Stimulated activated CD4-positive, alpha-beta T cell treated with anti-CD3 and anti-CD28 coated beads, Interleukin-12 subunit alpha, Interleukin-12 subunit beta, amount 100 ng/mL, for 24 hours (primary cell): ENCODE data around the gene MUC12.
"Not testable (repeated sequence)": the region's sequence is repeated elsewhere in the genome, so short reads cannot be mapped to it uniquely, and the experiment has no call there.

Source experiments
- DNase-seq, 2 experiments: peaks; one replicate each; pipeline ENCODE4 v3.0.0-alpha.2; 2020; ENCODE audit warnings: low read depth in 2 of 2

MUC12 gene

DNA sequence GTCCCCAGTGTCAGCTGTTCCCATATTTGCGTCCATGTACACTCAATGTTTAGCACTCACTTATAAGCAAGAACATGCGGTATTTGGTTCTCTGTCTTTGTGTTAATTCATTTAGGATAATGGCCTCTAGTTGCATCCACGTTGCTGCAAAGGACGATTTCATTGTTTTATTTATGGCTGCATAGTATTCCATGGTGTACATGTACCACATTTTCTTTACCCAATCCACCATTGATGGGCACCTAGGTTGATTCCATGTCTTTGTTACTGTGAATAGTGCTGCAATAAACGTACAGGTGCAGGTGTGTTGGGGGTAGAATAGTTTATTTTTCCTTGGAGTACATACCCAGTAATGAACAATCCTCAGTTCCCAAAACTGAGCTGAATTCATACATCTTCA is 91.6 kb downstream of the MUC12 start:
- DNase-seq, result no peak

GRCh38 chr7:101064176-101064550 is 94.8 kb downstream of the MUC12 start:
- not testable (repeated sequence) for DNase-seq

DNA sequence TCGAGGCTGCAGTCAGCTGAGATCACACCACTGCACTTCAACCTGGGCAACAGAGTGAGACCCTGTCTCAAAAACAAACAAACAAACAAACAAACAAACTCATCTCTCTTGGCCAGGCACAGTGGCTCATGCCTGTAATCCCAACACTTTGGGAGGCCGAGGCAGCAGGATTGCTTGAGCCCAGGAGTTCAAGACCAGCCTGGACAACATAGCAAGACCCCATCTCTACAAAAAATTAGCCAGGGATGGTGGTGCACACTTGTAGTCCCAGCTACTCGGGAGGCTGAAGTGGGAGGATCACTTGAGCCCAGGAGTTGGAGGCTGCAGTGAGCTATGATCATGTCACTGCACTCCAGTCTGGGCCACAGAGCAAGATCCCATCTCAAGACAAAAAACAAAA is 95.8 kb downstream of the MUC12 start:
- not testable (repeated sequence) for DNase-seq

GRCh38 chr7:101066141-101066832 is 96.9 kb downstream of the MUC12 start:
- DNase-seq, result no peak

DNA sequence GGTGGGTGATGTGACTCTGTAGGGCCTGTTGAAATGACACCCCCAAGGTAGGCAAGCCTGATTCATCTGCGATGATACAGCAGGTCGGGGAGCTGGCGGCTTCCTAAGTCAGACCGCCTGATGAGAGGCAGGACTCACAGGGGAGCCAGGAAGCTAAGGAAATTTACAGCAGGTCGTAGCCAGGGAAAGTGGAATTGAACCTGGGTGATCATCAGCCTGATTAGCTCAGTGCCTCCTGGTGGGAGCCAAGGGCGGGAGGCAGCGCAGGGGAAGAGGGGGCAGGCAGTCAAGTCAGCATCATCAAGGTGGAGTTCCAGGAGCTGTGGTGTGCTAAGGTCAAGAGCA is 97.4 kb downstream of the MUC12 start:
- DNase-seq, result no peak

DNA sequence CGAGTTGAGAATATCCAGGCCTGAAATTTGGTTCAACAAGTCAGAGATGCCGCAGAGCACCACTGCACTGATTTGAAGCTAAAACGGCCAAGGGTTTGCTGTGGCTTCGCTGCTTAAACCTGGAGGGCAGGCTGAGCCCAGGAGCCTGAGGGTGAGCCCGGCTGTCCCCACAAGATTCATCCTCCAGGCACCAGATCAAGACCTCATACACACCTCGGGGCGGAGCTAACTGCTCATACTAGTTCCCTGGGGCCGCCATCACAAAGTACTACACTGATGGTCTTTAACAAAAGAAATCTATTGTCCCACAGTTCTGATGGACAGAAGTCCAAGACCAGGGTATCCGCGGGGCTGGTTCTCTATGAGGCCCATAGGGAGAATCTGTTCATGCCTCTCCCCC is 99.0 kb downstream of the MUC12 start:
- DNase-seq, result no peak
